Measurements from ENCODE around the gene SIRT3.
"Not testable (repeated sequence)": the region's sequence is repeated elsewhere in the genome, so short reads cannot be mapped to it uniquely, and the experiment has no call there.

SIRT3 gene

GRCh38 chr11:200224-201003 lies 35.7 kb downstream of the SIRT3 start:
- DNase-seq = no peak

GRCh38 chr11:199782-200181 lies 36.4 kb downstream of the SIRT3 start:
- DNase-seq = no peak

GRCh38 chr11:199004-199581 lies 37.0 kb downstream of the SIRT3 start:
- no peak for DNase-seq

GRCh38 chr11:198236-198806 lies 37.8 kb downstream of the SIRT3 start:
- DNase-seq = no peak

GRCh38 chr11:197741-198235 lies 38.4 kb downstream of the SIRT3 start:
- DNase-seq = no peak

- DNase-seq = no peak
Observed at GRCh38 chr11:196786-197731, 39.1 kb downstream of the SIRT3 start.

GRCh38 chr11:193481-193880 lies 42.7 kb downstream of the SIRT3 start:
- DNase-seq = not testable (repeated sequence)

GRCh38 chr11:192674-193128 lies 43.4 kb downstream of the SIRT3 start, which contains the start of gene SCGB1C1:
Gene SCGB1C1 (plus strand): TSS chr11:193078. CDS start chr11:193100, 22 bp downstream.
- DNase-seq = not testable (repeated sequence)

GRCh38 chr11:191490-192478 lies 44.4 kb downstream of the SIRT3 start:
- DNase-seq = not testable (repeated sequence)

- DNase-seq = not testable (repeated sequence)
Observed at GRCh38 chr11:190546-190945, 45.6 kb downstream of the SIRT3 start.

- DNase-seq = not testable (repeated sequence)
Observed at GRCh38 chr11:189843-190311, 46.3 kb downstream of the SIRT3 start.

GRCh38 chr11:189200-189783 lies 46.9 kb downstream of the SIRT3 start:
- DNase-seq = not testable (repeated sequence)

GRCh38 chr11:180242-180641 lies 55.9 kb downstream of the SIRT3 start:
- not testable (repeated sequence) for DNase-seq

Measured in NCI-H1048 (cell line).